ENCODE data around the gene MTCL3.
"Not testable (repeated sequence)": the region's sequence is repeated elsewhere in the genome, so short reads cannot be mapped to it uniquely, and the experiment has no call there.

MTCL3 gene

DNA sequence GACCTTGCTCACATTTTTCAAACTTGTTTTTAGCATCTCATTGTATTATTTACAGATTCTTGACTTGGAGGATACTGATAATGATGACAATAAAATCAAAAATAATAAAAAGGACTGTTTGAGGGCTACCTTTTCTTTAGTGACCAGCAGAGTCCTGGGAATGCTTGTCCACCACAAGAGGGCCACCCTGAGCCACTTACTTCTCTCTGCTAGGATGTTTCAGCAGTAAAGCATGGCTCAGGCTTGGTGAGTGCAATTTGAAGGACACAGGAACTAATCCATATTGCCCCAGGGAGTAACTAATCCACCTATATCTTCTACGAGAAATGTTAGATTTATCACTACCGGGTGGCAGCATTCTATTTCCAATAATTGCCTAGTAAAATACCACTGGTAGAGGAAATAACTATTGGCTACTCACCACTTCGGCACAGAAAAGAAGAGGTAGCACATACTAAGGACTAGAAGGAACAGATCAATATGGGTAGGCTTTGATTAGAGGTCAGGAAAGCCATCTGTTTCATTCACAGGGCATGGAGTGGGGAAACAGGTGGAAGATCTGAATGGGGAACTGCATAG is 54.2 kb downstream of the MTCL3 start:
- peak; percentile 70 to 78 for DNase-seq

DNA sequence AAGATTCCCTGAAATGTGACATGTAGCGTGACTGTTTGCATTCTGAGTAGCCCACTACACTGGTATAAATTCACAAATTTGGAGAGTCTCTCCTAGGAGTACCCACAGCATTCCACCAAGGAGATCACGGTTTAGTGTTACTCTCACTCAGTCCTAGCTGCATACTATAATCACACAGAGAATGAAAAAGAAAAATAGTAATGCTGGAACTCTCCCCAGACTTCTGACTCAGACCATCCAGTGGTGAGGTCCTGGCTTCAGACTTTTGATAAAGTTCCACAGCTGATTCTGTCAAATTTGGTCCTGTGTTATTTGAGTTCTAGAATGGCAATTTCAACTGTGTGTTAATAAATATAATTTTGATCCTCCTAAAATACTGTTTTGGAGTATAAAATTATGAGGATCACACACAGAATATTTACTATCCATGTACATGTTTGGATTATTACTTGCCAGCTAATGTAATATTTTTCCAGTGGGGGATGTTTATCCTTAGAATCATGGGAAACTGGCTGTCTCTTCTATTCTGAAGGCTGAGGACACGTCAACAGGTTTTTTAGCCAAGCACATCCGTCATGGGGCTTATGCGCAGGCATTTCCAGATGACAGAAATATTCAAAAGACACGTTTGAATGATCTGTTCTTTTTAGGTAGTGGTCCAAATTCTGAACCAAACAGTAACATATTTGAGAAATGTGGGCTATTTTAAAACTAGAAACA is 54.8 kb downstream of the MTCL3 start:
- no peak for DNase-seq

DNA sequence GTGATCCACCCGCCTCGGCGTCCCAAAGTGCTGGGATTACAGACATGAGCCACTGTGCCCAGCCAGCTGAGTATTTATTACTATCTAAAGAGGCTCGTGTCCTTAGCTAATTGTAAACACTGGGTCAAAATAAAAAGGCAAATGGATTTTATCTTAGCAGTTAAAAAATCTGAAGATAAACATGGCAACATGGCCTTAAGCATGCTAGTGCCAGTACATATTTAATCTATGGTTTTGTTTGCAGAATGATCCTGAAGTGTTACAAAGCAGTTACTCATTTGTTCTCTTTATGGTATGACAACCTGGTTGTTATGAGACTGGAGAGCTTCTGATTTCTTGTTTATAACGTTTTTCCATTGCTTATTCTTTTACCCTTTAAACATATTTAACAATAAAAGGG is 56.1 kb downstream of the MTCL3 start:
- no peak for DNase-seq

DNA sequence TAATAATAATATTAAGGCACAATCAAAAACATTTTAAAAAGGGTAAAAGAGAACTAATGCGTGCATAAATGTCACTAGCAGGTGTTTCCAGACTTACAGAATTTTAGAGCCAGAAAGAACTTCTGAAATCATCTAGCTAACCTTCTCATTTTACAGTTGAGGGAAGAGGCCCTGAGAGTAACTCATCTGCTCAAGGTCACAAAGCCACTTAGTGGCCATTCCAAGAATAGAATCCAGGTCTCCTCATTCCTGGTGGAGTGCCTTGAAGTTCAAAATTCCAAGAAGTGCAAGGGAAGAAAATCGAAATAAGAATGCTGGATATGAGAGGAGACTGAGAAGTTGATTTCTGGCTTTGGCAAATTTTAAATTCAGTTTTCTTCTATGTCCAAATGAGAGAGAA is 56.8 kb downstream of the MTCL3 start:
- no peak for DNase-seq

DNA sequence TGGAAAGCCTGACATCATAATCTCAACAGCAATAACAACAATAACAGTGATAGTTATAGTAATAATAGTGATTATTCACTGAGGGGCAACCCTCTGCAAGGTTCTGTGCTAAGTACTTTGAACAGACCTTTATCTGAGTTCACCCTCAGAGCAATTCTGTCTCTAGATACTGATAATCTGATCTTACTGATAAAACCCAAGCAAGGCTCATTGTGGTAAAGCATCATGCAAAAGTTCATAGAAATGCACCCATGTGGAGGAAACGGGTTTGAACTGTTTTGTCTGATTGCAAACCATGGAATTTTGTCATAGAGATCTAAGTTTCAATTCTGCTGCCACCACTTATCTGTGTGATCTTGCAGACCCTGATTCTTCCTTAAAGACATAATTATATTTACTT is 58.7 kb downstream of the MTCL3 start:
- no peak for DNase-seq

DNA sequence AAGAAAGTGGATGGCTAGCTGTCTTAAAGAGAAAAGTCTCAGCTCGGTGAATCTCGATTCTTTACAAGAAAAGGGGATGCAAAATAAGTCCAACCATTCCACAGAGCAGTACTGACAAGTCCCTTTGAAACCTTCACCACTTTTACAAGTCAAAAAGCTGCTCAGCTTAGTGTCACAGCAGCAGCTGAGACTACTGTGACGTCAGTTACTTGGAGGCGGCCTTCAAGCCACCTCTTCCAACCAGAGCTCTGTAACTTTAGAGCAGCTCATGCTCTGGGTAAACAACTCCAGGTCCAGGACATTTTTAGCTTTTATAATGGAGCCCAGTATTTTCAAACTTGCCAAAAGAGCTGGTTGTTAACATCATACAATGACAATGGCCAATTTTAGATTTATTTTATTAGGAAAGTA is 59.9 kb downstream of the MTCL3 start, which contains the start of gene KIAA0408:
Gene KIAA0408, minus strand, starts transcription at position 159 of the 411 bp plus-strand sequence. CDS start 5,408 bp downstream, outside the sequence.
- no peak for DNase-seq

DNA sequence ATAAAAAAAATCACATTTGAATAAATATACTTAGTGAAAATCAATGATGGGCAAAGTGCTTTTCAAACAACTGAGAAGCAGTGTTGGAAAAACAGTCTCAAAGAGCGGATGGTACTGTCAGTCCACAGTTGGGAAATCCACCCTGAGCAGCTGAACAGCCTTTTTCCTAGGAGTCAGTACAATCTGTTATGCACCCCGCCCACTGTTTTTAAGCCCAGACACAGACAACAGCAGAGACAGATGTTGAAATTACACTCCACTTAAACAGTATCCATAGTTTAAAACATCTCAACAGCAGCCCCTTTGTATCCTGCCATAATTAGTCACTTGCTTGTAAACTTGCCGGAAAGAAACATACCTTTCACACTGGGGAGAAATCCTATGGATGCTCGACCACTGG is 60.3 kb downstream of the MTCL3 start:
- peak; percentile 64 to 69 for DNase-seq

DNA sequence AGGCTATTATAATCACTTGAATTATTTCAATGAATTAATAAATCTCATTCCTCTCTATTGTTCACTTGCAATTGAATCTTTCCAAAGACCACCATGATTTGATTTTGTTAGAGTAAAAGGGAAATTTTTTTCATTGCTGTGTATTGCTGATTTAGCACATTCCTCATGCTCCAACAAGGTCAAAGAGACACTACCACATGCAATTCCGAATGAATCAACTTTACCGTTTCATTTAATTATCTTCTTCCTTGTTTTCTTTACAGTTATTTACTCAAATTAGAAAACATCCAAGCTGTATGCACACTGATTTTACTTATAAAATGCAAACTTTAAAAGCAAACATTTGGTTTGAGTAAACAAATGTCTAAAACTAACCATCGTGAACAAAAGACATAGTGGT is 60.9 kb downstream of the MTCL3 start:
- no peak for DNase-seq

DNA sequence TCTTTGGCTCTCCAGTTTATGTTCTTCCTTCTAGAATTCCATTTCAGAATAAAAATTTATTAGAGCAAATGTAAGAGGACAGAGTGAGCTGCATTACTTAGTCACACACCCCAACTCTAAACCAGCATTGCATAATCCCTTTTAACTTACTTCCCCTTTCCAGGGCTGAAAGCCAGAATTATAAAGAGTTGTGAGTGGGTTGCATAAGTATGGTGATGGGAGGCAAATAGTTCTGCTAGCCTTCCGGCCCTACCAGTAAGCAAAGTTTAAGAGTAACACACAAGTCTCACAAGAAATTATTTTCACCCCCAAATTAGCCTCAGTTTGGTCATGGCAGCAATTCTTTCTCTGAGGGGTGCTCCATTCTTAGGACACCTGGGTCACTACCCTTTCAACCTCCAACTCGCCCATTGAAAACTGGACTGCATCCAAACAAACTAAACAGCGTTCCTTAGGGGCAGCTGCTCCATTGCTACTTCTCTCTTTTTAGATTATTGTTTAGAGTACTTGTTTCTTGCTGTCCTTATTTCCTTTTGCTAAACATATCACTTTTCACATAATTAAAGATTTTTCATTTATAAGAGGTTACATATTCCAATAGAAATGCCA is 61.6 kb downstream of the MTCL3 start:
- peak; percentile 90 to 97 for DNase-seq

DNA sequence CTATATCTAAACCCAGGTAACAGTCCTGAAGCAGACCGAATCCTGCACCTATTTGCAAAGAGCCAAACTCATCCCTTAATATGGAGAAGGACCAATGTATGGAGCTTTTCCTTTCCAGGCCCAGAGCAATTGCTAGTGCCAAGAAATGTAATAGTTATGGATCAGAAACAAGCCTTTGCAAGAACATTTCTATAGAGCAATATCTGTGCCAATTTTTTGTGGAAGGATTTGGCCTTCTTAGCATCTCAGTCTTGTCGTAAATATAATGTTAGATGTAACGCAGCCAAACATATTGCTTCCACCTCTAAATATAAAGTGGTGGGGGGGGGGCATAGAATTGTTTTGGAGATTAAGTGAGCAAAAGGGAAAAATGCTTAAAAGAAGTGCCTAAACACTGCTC is 62.7 kb downstream of the MTCL3 start:
- DNase-seq: no peak

DNA sequence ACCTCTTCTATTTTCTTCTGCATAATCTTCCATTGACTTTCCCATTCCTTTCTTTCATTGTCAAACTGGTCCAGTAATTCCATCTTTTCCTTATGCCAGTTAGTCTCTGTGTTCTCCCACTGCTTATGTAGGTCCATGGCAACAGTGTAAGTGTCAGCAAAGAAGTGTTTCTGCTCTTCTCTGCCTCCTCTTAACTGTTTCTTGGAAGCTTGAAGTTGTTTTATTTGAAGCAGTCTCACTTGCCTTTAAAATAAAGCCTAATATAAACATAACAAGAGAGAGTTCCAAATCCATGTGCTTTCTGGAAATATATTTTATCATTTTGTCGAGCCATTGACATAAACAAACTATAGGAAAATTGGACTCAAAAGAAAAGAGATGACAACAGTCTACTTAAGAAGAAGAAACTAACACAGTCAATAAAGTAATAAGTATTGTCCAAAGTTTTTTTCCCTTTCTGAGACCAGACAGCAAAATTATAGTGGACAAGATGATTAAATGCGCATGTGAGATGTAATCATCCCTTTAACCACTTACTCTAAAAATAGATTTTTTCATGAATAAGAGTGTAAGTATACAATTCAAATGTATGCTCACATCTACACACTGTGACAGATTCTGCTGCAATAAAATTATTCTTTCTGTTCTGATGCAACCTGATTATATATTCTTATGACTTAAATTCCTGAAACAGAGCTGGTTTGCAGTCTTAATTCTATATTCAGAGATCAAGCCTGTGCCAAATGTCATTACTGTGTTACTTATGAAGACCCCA is 65.1 kb downstream of the MTCL3 start:
- DNase-seq: no peak

DNA sequence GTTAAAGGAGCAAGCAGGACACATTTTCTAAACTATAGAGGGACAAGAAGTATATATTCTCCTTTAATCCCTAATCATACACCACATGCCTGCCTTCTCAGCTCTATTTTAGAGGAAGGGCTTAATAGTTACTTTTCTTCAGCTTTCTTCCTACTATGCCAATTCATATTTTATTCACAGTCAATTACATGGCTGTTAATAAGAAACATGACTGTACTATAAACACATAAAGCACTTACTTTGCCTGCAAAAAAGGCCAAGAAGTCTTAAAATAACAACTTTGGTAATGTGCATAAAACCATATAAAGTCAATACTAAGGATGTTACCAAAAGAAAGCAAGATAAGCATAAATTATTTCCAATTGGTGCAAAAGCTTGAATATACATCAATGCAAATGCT is 66.3 kb downstream of the MTCL3 start:
- DNase-seq: no peak

DNA sequence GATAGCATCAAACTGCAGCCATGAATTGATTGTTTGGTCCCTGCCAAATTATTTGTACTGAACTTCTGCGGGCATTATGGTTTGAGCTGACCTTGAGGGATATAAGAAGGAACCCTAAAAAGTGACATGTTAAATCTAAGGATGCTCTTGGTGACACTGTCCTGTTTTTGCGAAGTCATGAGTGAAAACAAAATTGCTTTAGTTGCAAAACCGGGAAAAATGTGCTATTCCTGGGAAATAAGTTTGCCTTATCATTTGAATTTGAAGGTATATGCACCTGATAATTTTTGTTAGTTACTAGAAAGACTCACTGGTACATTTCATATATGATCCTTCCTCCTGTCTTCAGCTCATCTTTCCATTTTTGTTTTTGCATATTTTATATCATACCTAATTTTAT is 67.7 kb downstream of the MTCL3 start:
- DNase-seq: no peak

DNA sequence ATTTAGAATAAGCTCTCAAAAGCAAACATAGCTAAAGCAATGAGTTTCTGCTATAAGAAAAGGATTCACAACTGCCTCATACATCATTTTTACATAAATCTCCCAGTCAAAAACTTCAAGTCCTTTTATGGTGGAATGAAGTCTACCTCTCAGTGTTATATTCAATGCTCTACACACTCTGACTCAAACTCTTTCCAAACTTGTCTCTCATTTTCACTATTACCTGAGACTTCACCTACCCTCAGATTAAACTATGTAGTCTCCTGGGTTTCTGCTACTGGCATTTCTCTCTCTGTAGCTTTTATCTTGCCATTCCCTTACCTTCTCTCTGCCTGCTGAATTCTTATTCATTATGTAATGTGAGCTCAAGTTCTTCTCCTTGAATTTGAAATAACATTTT is 71.4 kb downstream of the MTCL3 start:
- no peak for DNase-seq

DNA sequence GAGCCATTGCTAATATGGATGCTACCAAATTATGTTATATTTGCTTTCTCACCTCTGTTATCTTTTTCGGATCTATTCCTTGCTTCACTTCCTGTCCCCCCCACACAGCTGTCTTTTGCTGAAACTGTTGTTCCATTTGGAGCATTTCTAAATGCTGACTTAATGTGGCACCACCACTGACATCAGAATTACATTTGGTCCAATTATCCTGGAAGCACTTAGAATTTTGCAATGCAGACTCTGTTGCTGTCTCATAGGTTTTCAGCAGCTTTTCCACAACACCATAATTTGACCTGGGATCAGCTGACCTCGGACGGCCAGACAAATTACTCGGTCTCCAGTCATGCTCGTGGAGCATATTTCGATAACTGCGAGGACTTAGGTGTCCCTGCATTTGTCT is 72.8 kb downstream of the MTCL3 start:
- DNase-seq: no peak

DNA sequence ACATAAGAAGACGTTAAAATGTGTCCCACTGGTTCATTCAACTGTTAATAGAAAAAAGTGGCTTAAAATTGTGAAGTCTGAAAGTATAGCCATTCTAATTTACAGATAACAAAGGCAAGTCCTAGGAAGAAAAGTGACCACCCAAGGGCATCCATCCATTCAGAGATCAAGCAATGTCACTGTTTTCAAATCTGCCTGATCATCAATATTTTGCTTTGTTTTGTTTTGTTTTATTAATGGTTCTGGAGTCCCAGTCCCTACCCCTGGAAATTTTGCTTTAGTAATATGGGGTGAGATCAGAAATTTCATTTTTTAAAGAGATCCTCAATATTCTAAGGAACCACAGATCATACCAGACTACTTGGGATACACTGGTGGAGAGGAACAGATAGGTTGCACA is 77.3 kb downstream of the MTCL3 start:
- no peak for DNase-seq

DNA sequence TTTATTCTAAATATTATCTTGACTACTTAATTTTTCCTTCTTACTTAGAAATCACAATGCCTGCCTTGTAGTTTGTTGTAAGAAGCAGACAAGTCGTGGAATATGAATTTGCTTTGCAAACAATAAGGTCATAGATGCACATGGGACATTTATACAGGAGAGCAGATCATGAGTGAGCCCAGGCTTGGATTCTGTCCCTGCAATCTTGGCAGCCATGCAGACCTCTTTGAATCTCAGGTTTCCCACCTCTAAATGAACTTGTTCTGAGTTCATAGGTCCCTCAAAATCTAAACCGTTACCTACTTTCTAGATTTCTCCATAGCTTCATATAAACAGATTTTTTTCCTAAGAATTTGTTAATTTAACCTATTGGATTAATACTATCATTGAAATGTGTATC is 79.4 kb downstream of the MTCL3 start:
- no peak for DNase-seq

DNA sequence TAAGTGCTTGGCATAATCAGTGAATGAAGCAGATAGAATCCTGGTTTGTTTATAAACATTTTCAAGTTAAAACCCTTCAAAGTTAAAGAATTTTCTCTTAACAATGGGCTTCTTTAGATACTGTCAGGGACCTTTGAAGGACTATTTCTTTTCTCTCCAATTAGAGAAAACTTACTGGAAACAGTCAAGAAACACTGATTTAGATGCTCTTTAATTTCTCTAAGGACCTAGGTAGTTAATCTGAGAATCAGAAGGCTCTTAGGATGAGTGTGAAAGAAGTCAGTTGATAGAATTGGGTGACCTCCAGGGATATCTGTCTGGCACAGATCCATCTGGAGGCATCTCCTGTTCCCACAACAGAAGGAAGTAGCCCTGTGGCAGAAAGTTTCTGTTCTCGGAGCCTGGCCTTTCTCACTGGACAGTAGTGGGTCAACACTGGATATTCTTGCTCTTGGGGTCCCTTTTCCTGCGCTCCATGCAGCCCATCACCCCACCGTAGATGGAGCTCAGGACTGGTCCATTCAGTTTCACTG is 82.5 kb downstream of the MTCL3 start:
- no peak for DNase-seq

DNA sequence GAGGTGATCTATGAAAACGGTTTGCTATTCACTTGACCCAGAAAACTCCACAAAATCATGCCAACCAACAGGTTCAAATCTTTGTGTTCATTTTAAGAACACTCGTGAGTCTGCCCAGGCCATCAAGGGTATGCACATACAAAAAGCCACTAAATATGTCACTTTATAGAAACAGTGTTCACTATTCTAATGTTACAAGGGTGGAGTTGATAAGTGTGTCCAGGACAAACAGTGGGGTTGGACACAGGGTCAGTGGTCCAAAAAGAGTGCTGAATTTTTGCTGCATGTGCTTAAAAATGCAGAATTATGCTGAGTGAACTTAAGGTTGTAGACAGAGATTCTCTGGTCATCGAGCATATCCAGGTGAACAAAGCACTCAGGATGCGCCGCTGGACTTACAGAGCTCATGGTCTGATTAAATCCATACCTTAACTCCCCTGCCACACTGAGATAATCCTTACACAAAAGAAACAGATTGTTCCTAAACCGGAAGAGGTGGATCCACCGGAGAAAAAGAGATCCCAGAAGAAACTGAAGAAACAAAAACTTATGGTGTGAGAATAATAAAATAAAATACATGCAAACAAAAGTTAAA is 83.4 kb downstream of the MTCL3 start:
- no peak for DNase-seq

DNA sequence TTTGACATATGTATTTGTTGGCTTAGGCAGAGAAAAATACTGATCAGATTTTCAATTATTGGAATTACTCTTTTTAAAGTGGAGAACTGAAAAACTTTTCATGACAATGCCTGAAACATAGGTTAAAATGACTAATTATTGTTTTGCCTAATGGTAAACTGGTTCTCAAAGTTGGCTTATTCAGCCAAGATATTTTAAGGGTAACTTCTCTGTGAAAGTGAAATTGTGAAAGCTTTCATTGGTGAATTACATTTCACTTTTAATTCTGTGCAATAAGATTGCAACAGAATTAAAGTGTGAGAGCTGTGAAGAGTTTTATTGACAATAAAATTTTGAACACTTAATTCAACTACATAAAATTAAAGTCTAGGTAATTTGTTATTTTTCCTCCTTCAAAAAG is 84.5 kb downstream of the MTCL3 start:
- DNase-seq: no peak

DNA sequence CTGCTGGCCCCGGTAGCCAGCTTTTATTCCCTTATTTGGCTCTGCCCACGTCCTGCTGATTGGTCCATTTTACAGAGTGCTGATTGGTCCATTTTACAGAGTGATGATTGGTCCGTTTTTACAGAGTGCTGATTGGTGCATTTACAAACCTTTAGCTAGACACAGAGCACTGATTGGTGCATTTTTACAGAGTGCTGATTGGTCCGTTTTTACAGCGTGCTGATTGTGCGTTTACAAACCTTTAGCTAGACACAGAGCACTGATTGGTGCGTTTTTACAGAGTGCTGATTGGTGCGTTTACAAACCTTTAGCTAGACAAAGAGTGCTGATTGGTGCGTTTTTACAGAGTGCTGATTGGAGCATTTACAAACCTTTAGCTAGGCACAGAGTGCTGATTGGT is 90.6 kb downstream of the MTCL3 start:
- DNase-seq: not testable (repeated sequence)

DNA sequence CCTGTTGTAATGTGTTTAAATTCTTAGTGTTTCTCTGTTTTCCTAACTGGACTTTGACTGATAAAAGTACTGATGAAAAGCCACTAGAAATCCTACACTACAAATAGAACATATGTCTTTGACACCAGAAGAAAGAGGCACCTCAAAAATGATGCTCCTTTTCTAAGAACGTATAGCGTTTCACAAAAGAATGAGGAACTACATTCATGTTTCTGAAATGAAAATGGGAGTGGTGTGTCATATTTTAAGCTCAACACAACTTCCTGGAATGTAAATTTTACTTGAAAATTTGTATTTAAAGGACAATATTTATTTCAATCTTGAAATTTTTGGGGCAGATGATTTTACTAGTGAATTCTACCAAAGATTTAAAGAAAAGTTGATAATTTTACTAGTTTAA is 95.2 kb downstream of the MTCL3 start:
- peak; percentile 36 to 61 for DNase-seq
